GM12892 (cell line): ENCODE data around the gene AZU1.

ENCODE experiments used
- POLR2A ChIP-seq: IDR thresholded peaks from 2 replicates; pipeline ENCODE4 v1.6.1; 2011; ENCODE audit warnings: low read depth, low read length, control low read depth
- POLR2AphosphoS5 ChIP-seq: IDR thresholded peaks from 2 replicates; pipeline ENCODE4 v1.6.1; 2011; ENCODE audit warnings: low read depth, low read length, control low read depth
- TAF1 ChIP-seq: IDR thresholded peaks from 2 replicates; pipeline ENCODE4 v1.6.1; 2011; ENCODE audit warnings: low read depth, mild to moderate bottlenecking, control low read depth, low read length, borderline replicate concordance

DNA sequence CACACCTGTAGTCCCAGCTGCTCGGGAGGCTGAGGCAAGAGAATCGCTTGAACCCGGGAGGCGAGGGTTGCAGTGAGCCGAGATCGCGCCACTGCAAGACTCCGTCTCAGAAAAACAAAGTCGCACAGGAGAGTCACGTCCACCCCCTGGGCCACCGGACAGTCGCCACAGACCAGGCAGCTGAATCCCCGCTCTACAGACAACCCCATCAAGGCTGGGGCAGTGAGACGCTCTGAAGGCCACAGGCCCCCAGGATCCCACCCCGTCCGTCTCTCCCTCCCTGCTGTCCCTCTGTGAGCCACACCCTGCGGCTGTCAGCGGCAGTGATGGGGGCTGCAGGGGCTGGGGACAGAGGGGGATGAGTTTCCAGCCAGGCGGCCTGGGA lies 45.8 kb upstream of the AZU1 start:
- TF ChIP-seq POLR2A, result no peak
- no peak for TF ChIP-seq TAF1
- no peak for TF ChIP-seq POLR2AphosphoS5
